CD4-positive, alpha-beta T cell treated with Interleukin-15 for 4 hours (primary cell): Measurements from ENCODE around the gene GRM7.
"Not testable (repeated sequence)": the region's sequence is repeated elsewhere in the genome, so short reads cannot be mapped to it uniquely, and the experiment has no call there.

Experiments used
- DNase-seq: peaks from one replicate; pipeline ENCODE4 v3.0.0-alpha.2; 2020; ENCODE audit warnings: low spot score

The GRM7 gene

GRCh38 chr3:6860954-6861624, at the start of gene GRM7:
GRM7 (plus strand) TSS chr3:6861115.
- no peak for DNase-seq

- no peak for DNase-seq
These were observed 39.5 kb upstream of the GRM7 start for GRCh38 chr3:6821411-6821810.

GRCh38 chr3:6825524-6825923, 35.4 kb upstream of the GRM7 start:
- no peak for DNase-seq

- no peak for DNase-seq
These were observed 33.5 kb upstream of the GRM7 start for GRCh38 chr3:6827453-6827852.

- DNase-seq: no peak
These were observed 16.2 kb upstream of the GRM7 start for GRCh38 chr3:6844723-6845122.

- DNase-seq: no peak
These were observed 6.7 kb upstream of the GRM7 start for GRCh38 chr3:6854184-6854583.

GRCh38 chr3:6857510-6857909, 3.4 kb upstream of the GRM7 start:
- no peak for DNase-seq

GRCh38 chr3:6860149-6860953, 564 bp upstream of the GRM7 start:
- DNase-seq: no peak

GRCh38 chr3:6861625-6862000, 698 bp downstream of the GRM7 start:
- DNase-seq: no peak

- DNase-seq: no peak
These were observed 1.3 kb downstream of the GRM7 start for GRCh38 chr3:6862041-6862879.

- no peak for DNase-seq
These were observed 1.9 kb downstream of the GRM7 start for GRCh38 chr3:6862880-6863195.

- DNase-seq: no peak
These were observed 6.4 kb downstream of the GRM7 start for GRCh38 chr3:6867269-6867668.

- no peak for DNase-seq
These were observed 17.8 kb downstream of the GRM7 start for GRCh38 chr3:6878731-6879130.

GRCh38 chr3:6912240-6912639, 51.3 kb downstream of the GRM7 start:
- DNase-seq: no peak

- DNase-seq: no peak
These were observed 55.0 kb downstream of the GRM7 start for GRCh38 chr3:6915898-6916297.

- no peak for DNase-seq
These were observed 60.2 kb downstream of the GRM7 start for GRCh38 chr3:6921066-6921465.

- DNase-seq: no peak
These were observed 61.0 kb downstream of the GRM7 start for GRCh38 chr3:6921876-6922275.

GRCh38 chr3:6928064-6928463, 67.1 kb downstream of the GRM7 start:
- DNase-seq: no peak

- no peak for DNase-seq
These were observed 69.0 kb downstream of the GRM7 start for GRCh38 chr3:6929918-6930317.

- not testable (repeated sequence) for DNase-seq
These were observed 74.5 kb downstream of the GRM7 start for GRCh38 chr3:6935418-6935817.

- DNase-seq: no peak
These were observed 75.1 kb downstream of the GRM7 start for GRCh38 chr3:6935970-6936369.

GRCh38 chr3:6962801-6963200, 101.9 kb downstream of the GRM7 start:
- DNase-seq: no peak

GRCh38 chr3:6965881-6966280, 105.0 kb downstream of the GRM7 start:
- DNase-seq: no peak
